SU-DHL-6 (cell line): ENCODE data around the gene UBE2E2.
A peak's percentile ranks its signal among the peaks of the same experiment; 100 is the strongest.

Source experiments
- H2AFZ ChIP-seq: fragments of 200-600 bp; sonication (generic); 2 replicates; pipeline ENCODE4 v1.6.1; 2014; ENCODE audit warnings: low read depth, mild to moderate bottlenecking, moderate library complexity, mixed read lengths, antibody characterized with exemption, low read length; ENCODE audit not compliant: severe bottlenecking
- H3F3A ChIP-seq: fragments of 200-600 bp; shearing (Covaris generic); 2 replicates; pipeline ENCODE4 v1.6.0; 2016; ENCODE audit warnings: antibody characterized with exemption, mild to moderate bottlenecking; ENCODE audit not compliant: insufficient read depth
- H3K27ac ChIP-seq: fragments of 200-600 bp; sonication (generic); 2 replicates; pipeline ENCODE4 v1.5.1; 2016; ENCODE audit warnings: low read depth, mild to moderate bottlenecking, low read length, moderate library complexity, mixed read lengths
- H3K27me3 ChIP-seq: fragments of 200-600 bp; sonication (generic), shearing (Covaris generic); 2 replicates; pipeline ENCODE4 v1.6.0; 2014; ENCODE audit warnings: mild to moderate bottlenecking, low read length
- H3K36me3 ChIP-seq: fragments of 200-600 bp; sonication (generic); 2 replicates; pipeline ENCODE4 v1.6.1; 2014; ENCODE audit warnings: mild to moderate bottlenecking, low read length, mixed read lengths
- H3K4me2 ChIP-seq: fragments of 300-600, 200-600 bp; shearing (Covaris generic), sonication (generic); 2 replicates; pipeline ENCODE4 v1.6.0; 2014; ENCODE audit warnings: low read length, low read depth, mild to moderate bottlenecking; ENCODE audit not compliant: poor library complexity, severe bottlenecking
- H3K4me3 ChIP-seq: fragments of 200-600 bp; sonication (generic); 2 replicates; pipeline ENCODE4 v1.5.1; 2014; ENCODE audit warnings: antibody characterized with exemption, low read length, mild to moderate bottlenecking, mixed read lengths; ENCODE audit not compliant: insufficient read depth, poor library complexity, severe bottlenecking
- H3K79me2 ChIP-seq: fragments of 200-600 bp; sonication (generic); 2 replicates; pipeline ENCODE4 v1.6.1; 2014; ENCODE audit warnings: mild to moderate bottlenecking, low read length, moderate library complexity; ENCODE audit not compliant: insufficient read depth
- H3K9ac ChIP-seq: fragments of 200-600 bp; sonication (generic); 2 replicates; pipeline ENCODE4 v1.7.0; 2014; ENCODE audit warnings: mild to moderate bottlenecking, low read length
- H3K9me2 ChIP-seq: fragments of 200-600 bp; sonication (generic); replicated peaks from 2 replicates; pipeline ENCODE4 v1.6.1; 2014; ENCODE audit warnings: low read length; ENCODE audit not compliant: insufficient read depth
- H3K9me3 ChIP-seq: fragments of 200-600 bp; sonication (generic); 2 replicates; pipeline ENCODE4 v1.6.1; 2014; ENCODE audit warnings: low read length, mixed read lengths; ENCODE audit not compliant: insufficient read depth
- H4K20me1 ChIP-seq: fragments of 200-600 bp; sonication (generic); 2 replicates; pipeline ENCODE4 v1.6.1; 2014; ENCODE audit warnings: low read depth, mild to moderate bottlenecking, antibody characterized with exemption, low read length, moderate library complexity, mixed read lengths
- CTCF ChIP-seq: fragments of 200-600 bp; sonication (generic); IDR thresholded peaks from one replicate; pipeline ENCODE4 v1.5.1; 2017; ENCODE audit warnings: antibody characterized with exemption, mild to moderate bottlenecking, low read length, moderate library complexity; ENCODE audit not compliant: insufficient read depth, poor library complexity, severe bottlenecking
- EZH2phosphoT487 ChIP-seq: fragments of 200-600 bp; sonication (generic), shearing (Covaris generic); conservative IDR thresholded peaks from 2 replicates; pipeline ENCODE4 v1.6.1; 2018; ENCODE audit warnings: mild to moderate bottlenecking, antibody characterized with exemption, low read length, moderate library complexity, mixed read lengths

The UBE2E2 gene

GRCh38 chr3:23294770-23295387 is 91.8 kb downstream of the UBE2E2 start:
- Histone ChIP-seq H3K9me3 (no peaks in the 10 kb centered on the region), H3K9me2 (no peaks in the 10 kb centered on the region), H3K27ac (peak overlapping the region; percentile 55; the same call in 1 of the 2 replicates), H3K36me3 (no peaks in the 10 kb centered on the region), H3K4me2 (peak overlapping the region; percentile 63), H3K79me2 (0 out of 2 replicates have a peak, but pooled peaks cover 5% of the 10 kb centered on the region), H3K9ac (no peak overlapping the region), H4K20me1 (no peaks in the 10 kb centered on the region), H3K27me3 (no peaks in the 10 kb centered on the region), H3K4me3 (peak overlapping the region; percentile 28), H3F3A (no peaks in the 10 kb centered on the region), H2AFZ (no peak overlapping the region)
- TF ChIP-seq CTCF (no peak), EZH2phosphoT487 (no peak)

DNA sequence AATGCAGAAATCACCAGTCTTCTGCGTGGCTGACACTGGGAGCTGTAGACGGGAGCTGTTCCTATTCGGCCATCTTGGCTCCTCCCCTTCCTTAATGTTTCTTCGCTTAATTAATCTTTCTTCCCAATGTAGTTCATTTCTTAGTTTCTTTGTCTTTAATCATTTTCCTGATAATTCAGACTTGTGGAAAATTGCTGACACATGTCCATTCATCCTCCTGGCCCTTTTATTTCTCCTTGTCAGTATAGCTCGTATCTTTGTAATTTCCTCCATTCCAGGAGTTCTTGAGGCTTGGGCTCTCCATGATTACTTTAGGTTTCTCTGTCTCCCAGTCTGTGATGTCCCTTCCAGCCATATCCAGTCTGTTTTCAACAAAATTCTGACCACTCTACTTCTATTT is 98.7 kb downstream of the UBE2E2 start:
- Histone ChIP-seq H3K4me3 (no peak overlapping the region), H3K9me3 (no peaks in the 10 kb centered on the region), H3K9me2 (no peaks in the 10 kb centered on the region), H3K9ac (no peak overlapping the region), H3F3A (no peaks in the 10 kb centered on the region), H3K36me3 (no peaks in the 10 kb centered on the region), H3K4me2 (no peak overlapping the region), H3K27me3 (no peaks in the 10 kb centered on the region), H2AFZ (no peak overlapping the region), H3K79me2 (peaks cover 2% of the 10 kb centered on the region; the same call in 1 of the 2 replicates), H4K20me1 (no peaks in the 10 kb centered on the region), H3K27ac (no peak overlapping the region)
- TF ChIP-seq CTCF (no peak), EZH2phosphoT487 (no peak)

GRCh38 chr3:23302271-23302670 is 99.1 kb downstream of the UBE2E2 start:
- Histone ChIP-seq H3K4me3 (no peak overlapping the region), H3K9me2 (no peaks in the 10 kb centered on the region), H3K27ac (no peak overlapping the region), H3K4me2 (no peak overlapping the region), H2AFZ (no peak overlapping the region), H3F3A (no peaks in the 10 kb centered on the region), H3K9me3 (no peaks in the 10 kb centered on the region), H3K36me3 (no peaks in the 10 kb centered on the region), H4K20me1 (no peaks in the 10 kb centered on the region), H3K79me2 (peaks cover 2% of the 10 kb centered on the region; the same call in 1 of the 2 replicates), H3K27me3 (no peaks in the 10 kb centered on the region), H3K9ac (no peak overlapping the region)
- no peak for TF ChIP-seq CTCF
- TF ChIP-seq EZH2phosphoT487 = no peak
